GM12875 (cell line): ENCODE results near the gene PFDN2.

Experiments used
- H3K4me3 ChIP-seq: one replicate; pipeline ENCODE4 v1.5.1; 2011; ENCODE audit warnings: low read depth, low read length, control low read depth
- CTCF ChIP-seq: IDR thresholded peaks from 2 replicates; pipeline ENCODE4 v1.5.1; 2011; ENCODE audit warnings: low read depth, mild to moderate bottlenecking, control low read depth, inconsistent platforms, low read length, moderate library complexity, borderline replicate concordance; ENCODE audit not compliant: insufficient read depth

Gene PFDN2

GRCh38 chr1:161091093-161091492 is 26.7 kb downstream of the PFDN2 start:
- H3K4me3 ChIP-seq: no peak overlapping the region
- no peak for TF ChIP-seq CTCF

GRCh38 chr1:161090617-161091016 is 27.2 kb downstream of the PFDN2 start:
- no peak overlapping the region for H3K4me3 ChIP-seq
- TF ChIP-seq CTCF: no peak

GRCh38 chr1:161089938-161090337 is 27.9 kb downstream of the PFDN2 start:
- no peak for TF ChIP-seq CTCF
- H3K4me3 ChIP-seq: no peak overlapping the region

- no peak within 1 kb of the TSS for H3K4me3 ChIP-seq
- no peak for TF ChIP-seq CTCF
Observed at GRCh38 chr1:161089251-161089924, 28.4 kb downstream of the PFDN2 start, which contains the start of gene NECTIN4. TSS of gene NECTIN4 (minus strand) at chr1:161089558. CDS start at chr1:161089296, 262 bp downstream.

GRCh38 chr1:161088587-161089110 is 29.2 kb downstream of the PFDN2 start:
- no peak for TF ChIP-seq CTCF
- H3K4me3 ChIP-seq: no peak overlapping the region

GRCh38 chr1:161086457-161086856 is 31.4 kb downstream of the PFDN2 start:
- TF ChIP-seq CTCF: no peak

GRCh38 chr1:161085165-161085564 is 32.7 kb downstream of the PFDN2 start:
- TF ChIP-seq CTCF: no peak
- H3K4me3 ChIP-seq: no peak overlapping the region

More at GRCh38 chr1:161086457-161086856, 31.4 kb downstream of the PFDN2 start:
- H3K4me3 ChIP-seq: no peak overlapping the region
